Upper lobe of left lung (tissue), 4 donors: ENCODE data around the gene EML4.

Experiments used
- POLR2AphosphoS5 ChIP-seq, 2 donors: sonication (generic); formaldehyde crosslinking; IDR thresholded peaks; one replicate each; pipeline ENCODE4 v1.5.1; 2017; ENCODE audit warnings: antibody characterized with exemption in 2 of 2
- TF ChIP-seq, protein P1 (sequence below), 6 experiments: fragments of 450-650 bp in 4 of 6; fragments of 200-600 bp in 2 of 6; sonication (generic) in 2 of 6; IDR thresholded peaks; one replicate each; pipeline ENCODE4 v1.5.1; 2016 to 2019; ENCODE audit warnings: antibody characterized with exemption in 6 of 6

DNA sequence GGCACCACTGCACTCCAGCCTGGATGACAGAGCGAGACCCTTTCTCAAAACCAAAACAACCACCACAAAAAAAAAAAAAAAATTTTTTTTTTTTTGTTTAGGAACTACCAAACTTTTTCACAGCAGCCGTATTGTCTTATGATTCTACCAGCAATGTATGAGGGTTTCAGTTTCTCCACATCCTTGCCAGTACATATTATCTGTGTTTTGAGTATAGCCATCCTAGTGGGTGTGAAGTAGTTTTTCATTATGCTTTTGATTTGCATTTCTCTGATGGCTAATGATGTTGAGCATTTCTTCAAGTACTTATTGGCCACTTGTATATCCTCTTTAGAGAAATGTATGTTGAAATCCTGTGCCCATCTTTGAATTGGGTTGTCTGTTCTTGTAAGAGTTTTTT lies 140.2 kb downstream of the EML4 start:
- TF ChIP-seq POLR2AphosphoS5 (IDR thresholded peaks at IDR 0.05), result no peak
- TF ChIP-seq, protein P1, sequence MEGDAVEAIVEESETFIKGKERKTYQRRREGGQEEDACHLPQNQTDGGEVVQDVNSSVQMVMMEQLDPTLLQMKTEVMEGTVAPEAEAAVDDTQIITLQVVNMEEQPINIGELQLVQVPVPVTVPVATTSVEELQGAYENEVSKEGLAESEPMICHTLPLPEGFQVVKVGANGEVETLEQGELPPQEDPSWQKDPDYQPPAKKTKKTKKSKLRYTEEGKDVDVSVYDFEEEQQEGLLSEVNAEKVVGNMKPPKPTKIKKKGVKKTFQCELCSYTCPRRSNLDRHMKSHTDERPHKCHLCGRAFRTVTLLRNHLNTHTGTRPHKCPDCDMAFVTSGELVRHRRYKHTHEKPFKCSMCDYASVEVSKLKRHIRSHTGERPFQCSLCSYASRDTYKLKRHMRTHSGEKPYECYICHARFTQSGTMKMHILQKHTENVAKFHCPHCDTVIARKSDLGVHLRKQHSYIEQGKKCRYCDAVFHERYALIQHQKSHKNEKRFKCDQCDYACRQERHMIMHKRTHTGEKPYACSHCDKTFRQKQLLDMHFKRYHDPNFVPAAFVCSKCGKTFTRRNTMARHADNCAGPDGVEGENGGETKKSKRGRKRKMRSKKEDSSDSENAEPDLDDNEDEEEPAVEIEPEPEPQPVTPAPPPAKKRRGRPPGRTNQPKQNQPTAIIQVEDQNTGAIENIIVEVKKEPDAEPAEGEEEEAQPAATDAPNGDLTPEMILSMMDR (IDR thresholded peaks at IDR 0.05), result no peak
